H9 (cell line): ENCODE results near the gene RFT1. TPM values are rescaled to one million over a fixed set of nuclear protein-coding genes. Genes with fewer than 3 reads are reported as not detected.

Experiments
- DNase-seq: peaks from one replicate; pipeline ENCODE4 v3.0.0-alpha.2; 2017
- H2AFZ ChIP-seq: one replicate; pipeline ENCODE4 v1.6.1; 2013; ENCODE audit warnings: mild to moderate bottlenecking, low read length, control low read depth, moderate library complexity
- H2AK5ac ChIP-seq: 2 replicates; pipeline ENCODE4 v1.6.1; 2013; ENCODE audit warnings: low read length, control low read depth, mixed read lengths; ENCODE audit not compliant: insufficient read length
- H2BK120ac ChIP-seq: one replicate; pipeline ENCODE4 v1.6.1; 2013; ENCODE audit warnings: low read depth, mild to moderate bottlenecking, low read length, control low read depth, inconsistent platforms; ENCODE audit not compliant: poor library complexity, severe bottlenecking
- H2BK12ac ChIP-seq: 2 replicates; pipeline ENCODE4 v1.6.1; 2013; ENCODE audit warnings: low read length, control low read depth, mixed read lengths, low read depth; ENCODE audit not compliant: insufficient read length
- H2BK15ac ChIP-seq: 2 replicates; pipeline ENCODE4 v1.6.1; 2013; ENCODE audit warnings: low read depth, low read length, control low read depth
- H2BK20ac ChIP-seq: one replicate; pipeline ENCODE4 v1.6.1; 2013; ENCODE audit warnings: low read depth, mild to moderate bottlenecking, low read length, control low read depth, inconsistent platforms; ENCODE audit not compliant: poor library complexity, severe bottlenecking
- H2BK5ac ChIP-seq: 2 replicates; pipeline ENCODE4 v1.6.1; 2013; ENCODE audit warnings: low read length, control low read depth, mixed read lengths; ENCODE audit not compliant: insufficient read length
- H3K14ac ChIP-seq: 2 replicates; pipeline ENCODE4 v1.6.1; 2013; ENCODE audit warnings: low read length, control low read depth; ENCODE audit not compliant: insufficient read depth
- H3K18ac ChIP-seq: 2 replicates; pipeline ENCODE4 v1.6.1; 2013; ENCODE audit warnings: low read depth, mild to moderate bottlenecking, mixed read lengths, low read length, control low read depth; ENCODE audit not compliant: insufficient read length
- H3K23ac ChIP-seq: 2 replicates; pipeline ENCODE4 v1.6.1; 2013; ENCODE audit warnings: low read length, control low read depth, mixed read lengths, low read depth; ENCODE audit not compliant: insufficient read length
- H3K23me2 ChIP-seq: 2 replicates; pipeline ENCODE4 v1.6.1; 2013; ENCODE audit warnings: low read depth, mild to moderate bottlenecking, mixed read lengths, low read length, control low read depth; ENCODE audit not compliant: insufficient read length, poor library complexity, severe bottlenecking
- H3K27ac ChIP-seq: 2 replicates; pipeline ENCODE4 v1.5.1; 2013; ENCODE audit warnings: low read length, control low read depth, mixed read lengths, low read depth; ENCODE audit not compliant: insufficient read length
- H3K27me3 ChIP-seq: 2 replicates; pipeline ENCODE4 v1.6.1; 2013; ENCODE audit warnings: low read length, control low read depth, inconsistent platforms; ENCODE audit not compliant: insufficient read depth
- H3K4ac ChIP-seq: 2 replicates; pipeline ENCODE4 v1.6.1; 2013; ENCODE audit warnings: low read depth, mild to moderate bottlenecking, control low read depth, inconsistent platforms, low read length, moderate library complexity
- H3K4me1 ChIP-seq: 2 replicates; pipeline ENCODE4 v1.6.1; 2013; ENCODE audit warnings: low read length, control low read depth, inconsistent platforms; ENCODE audit not compliant: insufficient read depth
- H3K4me2 ChIP-seq: 2 replicates; pipeline ENCODE4 v1.6.1; 2013; ENCODE audit warnings: low read length, control low read depth, mixed read lengths; ENCODE audit not compliant: insufficient read length, insufficient read depth
- H3K56ac ChIP-seq: 2 replicates; pipeline ENCODE4 v1.6.1; 2013; ENCODE audit warnings: low read depth, mild to moderate bottlenecking, mixed read lengths, low read length, control low read depth; ENCODE audit not compliant: insufficient read length
- H3K79me1 ChIP-seq: 2 replicates; pipeline ENCODE4 v1.6.1; 2013; ENCODE audit warnings: low read depth, mild to moderate bottlenecking, moderate library complexity, low read length, control low read depth, inconsistent platforms; ENCODE audit not compliant: insufficient read depth, poor library complexity, severe bottlenecking
- H3K79me2 ChIP-seq: 2 replicates; pipeline ENCODE4 v1.6.1; 2013; ENCODE audit warnings: low read length, control low read depth, inconsistent platforms; ENCODE audit not compliant: insufficient read depth
- H3K9ac ChIP-seq: 2 replicates; pipeline ENCODE4 v1.6.1; 2013; ENCODE audit warnings: low read length, control low read depth, mixed read lengths; ENCODE audit not compliant: insufficient read length; ENCODE audit errors: extremely low read depth
- H3K9me3 ChIP-seq: one replicate; pipeline ENCODE4 v1.6.1; 2013; ENCODE audit warnings: low read depth, low read length, inconsistent platforms; ENCODE audit not compliant: control insufficient read depth
- H3T11ph ChIP-seq: one replicate; pipeline ENCODE4 v1.6.1; 2013; ENCODE audit warnings: mild to moderate bottlenecking, low read length, control low read depth, inconsistent platforms
- H4K20me1 ChIP-seq: one replicate; pipeline ENCODE4 v1.6.1; 2013; ENCODE audit not compliant: control insufficient read depth, insufficient read length, insufficient read depth
- H4K5ac ChIP-seq: 2 replicates; pipeline ENCODE4 v1.6.1; 2013; ENCODE audit warnings: low read depth, mild to moderate bottlenecking, mixed read lengths, low read length, control low read depth; ENCODE audit not compliant: insufficient read length
- H4K8ac ChIP-seq: replicated peaks from 2 replicates; pipeline ENCODE4 v1.6.1; 2013; ENCODE audit warnings: low read length, control low read depth, mixed read lengths, low read depth; ENCODE audit not compliant: insufficient read length
- H4K91ac ChIP-seq: 2 replicates; pipeline ENCODE4 v1.6.1; 2013; ENCODE audit warnings: low read depth, mild to moderate bottlenecking, moderate library complexity, mixed read lengths, low read length, control low read depth; ENCODE audit not compliant: insufficient read length
- H3K27ac Mint-ChIP-seq, 3 experiments: 2 replicates in 2 of 3; 3 replicates in 1 of 3; pipeline ENCODE4 v1.8.0; 2020 to 2021; ENCODE audit warnings: mixed read lengths in 3 of 3, mild to moderate bottlenecking in 1 of 3, moderate library complexity in 1 of 3
- H3K27me3 Mint-ChIP-seq: 2 replicates; pipeline ENCODE4 v1.8.0; 2021; ENCODE audit warnings: low read depth, mild to moderate bottlenecking, moderate library complexity, mixed read lengths
- H3K36me3 Mint-ChIP-seq, 3 experiments: 2 replicates in 2 of 3; 3 replicates in 1 of 3; pipeline ENCODE4 v1.8.0; 2020 to 2021; ENCODE audit warnings: low read depth in 3 of 3, mixed read lengths in 3 of 3; ENCODE audit not compliant: insufficient read depth in 1 of 3
- H3K4me1 Mint-ChIP-seq, 2 experiments: 2 replicates each; pipeline ENCODE4 v1.8.0; 2020; ENCODE audit warnings: mixed read lengths in 2 of 2
- H3K4me3 Mint-ChIP-seq, 2 experiments: 2 replicates in 1 of 2; 3 replicates in 1 of 2; pipeline ENCODE4 v1.8.0; 2020 to 2021; ENCODE audit warnings: mild to moderate bottlenecking in 2 of 2, mixed read lengths in 2 of 2, moderate library complexity in 1 of 2
- H3K9me3 Mint-ChIP-seq, 2 experiments: 2 replicates in 1 of 2; 3 replicates in 1 of 2; pipeline ENCODE4 v1.8.0; 2020; ENCODE audit warnings: mild to moderate bottlenecking in 2 of 2, mixed read lengths in 2 of 2, moderate library complexity in 1 of 2
- CTCF ChIP-seq: fragments of 200-600 bp; sonication (generic); conservative IDR thresholded peaks from 3 replicates; pipeline ENCODE4 v1.8.0; 2021; ENCODE audit warnings: antibody characterized with exemption, mild to moderate bottlenecking
- WGBS: extraction: QIAGEN DNeasy Blood & Tissue Kit; methylation state at CpG from one replicate; pipeline ENCODE4 v1.1.7; 2013; ENCODE audit warnings: missing lambda C conversion rate, low lambda C conversion rate, mixed read lengths; ENCODE audit not compliant: insufficient read length; ENCODE audit errors: extremely low coverage; 5-methylcytosine and 5-hydroxymethylcytosine counted together
- total RNA-seq: library from RNA; stranded (reverse); gene quantifications from 2 replicates; pipeline ENCODE4 v1.2.1, GENCODE V29; 2021

Gene RFT1
- total RNA-seq, 1 experiment from 2014 or later: 24.1 TPM

DNA sequence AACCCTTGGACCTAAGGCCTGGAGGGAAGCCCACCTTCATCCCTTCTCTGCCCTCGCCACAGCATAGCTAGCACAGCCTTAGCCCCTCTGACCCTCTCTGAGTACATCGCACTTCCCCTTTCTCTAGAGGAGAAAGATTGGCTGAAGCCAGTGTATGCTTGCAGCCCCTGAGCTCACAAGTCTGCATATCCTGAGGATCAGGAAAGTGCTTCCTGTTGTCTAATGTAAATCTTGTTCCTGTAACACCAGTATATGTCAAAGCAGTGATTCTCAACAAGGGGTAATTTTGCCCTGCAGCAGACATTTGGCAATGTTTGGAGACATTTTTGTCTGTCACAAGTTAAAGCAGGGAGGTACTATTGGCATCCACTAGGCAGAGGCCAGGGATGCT lies 28.5 kb upstream of the RFT1 start:
- no peak for TF ChIP-seq CTCF
- no peaks in the 10 kb centered on the region for H3K79me1 ChIP-seq
- no peaks in the 10 kb centered on the region; the same call in 1 of the 2 replicates for H3K27me3 ChIP-seq
- H3K27me3 Mint-ChIP-seq: peaks cover 13% of the 10 kb centered on the region
- no CpG with 5 or more reads among the region's 2 CpGs for WGBS
- no peak overlapping the region for H2BK20ac ChIP-seq
- H4K20me1 ChIP-seq: peaks cover 2% of the 10 kb centered on the region
- H3K36me3 Mint-ChIP-seq: no peaks in the 10 kb centered on the region
- H2BK5ac ChIP-seq: no peak overlapping the region
- no peak overlapping the region for H4K91ac ChIP-seq
- no peak overlapping the region for H3K14ac ChIP-seq
- H3K4me2 ChIP-seq: no peak overlapping the region
- H2AFZ ChIP-seq: no peak overlapping the region
- peaks cover 4% of the 10 kb centered on the region for H3K23me2 ChIP-seq
- no peaks in the 10 kb centered on the region for H3K9me3 ChIP-seq
- no peak overlapping the region for H2BK120ac ChIP-seq
- H3K23ac ChIP-seq: no peak overlapping the region
- no peak overlapping the region for H4K5ac ChIP-seq
- peaks cover 38 to 49% of the 10 kb centered on the region in 2 experiments for H3K4me1 Mint-ChIP-seq
- H3K4me1 ChIP-seq: peaks cover 12% of the 10 kb centered on the region; the same call in 1 of the 2 replicates
- no peak overlapping the region for H3K27ac ChIP-seq
- H3T11ph ChIP-seq: no peak overlapping the region
- no peak overlapping the region for H3K9ac ChIP-seq
- no peaks in the 10 kb centered on the region for H3K9me3 Mint-ChIP-seq
- no peak overlapping the region for H2BK15ac ChIP-seq
- H3K18ac ChIP-seq: no peak overlapping the region
- H3K27ac Mint-ChIP-seq: no peak overlapping the region
- no peak overlapping the region for H4K8ac ChIP-seq
- no peaks in the 10 kb centered on the region for H3K79me2 ChIP-seq
- no peak overlapping the region for H2AK5ac ChIP-seq
- H3K56ac ChIP-seq: no peak overlapping the region
- H2BK12ac ChIP-seq: no peak overlapping the region
- no peak overlapping the region; a peak in 1 of 5 replicates for H3K4me3 Mint-ChIP-seq
- DNase-seq: no peak
- no peak overlapping the region for H3K4ac ChIP-seq
